MG63 (cell line): ENCODE data around the gene GOT1. TPM values are rescaled to one million over a fixed set of nuclear protein-coding genes. Genes with fewer than 3 reads are reported as not detected.

ENCODE experiments used
- DNase-seq: peaks from one replicate; pipeline ENCODE4 v3.0.0-alpha.2; 2020
- H3K27me3 ChIP-seq: fragments of 250-450 bp; sonication (Bioruptor Pico); 2 replicates; pipeline ENCODE4 v1.5.1; 2020; ENCODE audit warnings: mild to moderate bottlenecking, moderate library complexity
- H3K36me3 ChIP-seq: fragments of 250-450 bp; sonication (Bioruptor Pico); 2 replicates; pipeline ENCODE4 v1.5.1; 2020; ENCODE audit warnings: mild to moderate bottlenecking, moderate library complexity
- H3K4me3 ChIP-seq: fragments of 250-450 bp; sonication (Bioruptor Pico); 2 replicates; pipeline ENCODE4 v1.5.1; 2020; ENCODE audit warnings: mild to moderate bottlenecking, moderate library complexity
- H3K9me3 ChIP-seq: fragments of 250-450 bp; sonication (Bioruptor Pico); 2 replicates; pipeline ENCODE4 v1.5.1; 2020; ENCODE audit warnings: mild to moderate bottlenecking, moderate library complexity
- total RNA-seq: library from RNA; depleted of rRNA; stranded (reverse); fragments of >200 nt; shearing (Covaris generic); gene quantifications from 2 replicates; pipeline ENCODE4 v1.2.3, GENCODE V29; 2014; ENCODE audit warnings: low replicate concordance; rRNA removed

The GOT1 gene
- total RNA-seq = 8.6 and 21.8 TPM in 2 replicates

DNA sequence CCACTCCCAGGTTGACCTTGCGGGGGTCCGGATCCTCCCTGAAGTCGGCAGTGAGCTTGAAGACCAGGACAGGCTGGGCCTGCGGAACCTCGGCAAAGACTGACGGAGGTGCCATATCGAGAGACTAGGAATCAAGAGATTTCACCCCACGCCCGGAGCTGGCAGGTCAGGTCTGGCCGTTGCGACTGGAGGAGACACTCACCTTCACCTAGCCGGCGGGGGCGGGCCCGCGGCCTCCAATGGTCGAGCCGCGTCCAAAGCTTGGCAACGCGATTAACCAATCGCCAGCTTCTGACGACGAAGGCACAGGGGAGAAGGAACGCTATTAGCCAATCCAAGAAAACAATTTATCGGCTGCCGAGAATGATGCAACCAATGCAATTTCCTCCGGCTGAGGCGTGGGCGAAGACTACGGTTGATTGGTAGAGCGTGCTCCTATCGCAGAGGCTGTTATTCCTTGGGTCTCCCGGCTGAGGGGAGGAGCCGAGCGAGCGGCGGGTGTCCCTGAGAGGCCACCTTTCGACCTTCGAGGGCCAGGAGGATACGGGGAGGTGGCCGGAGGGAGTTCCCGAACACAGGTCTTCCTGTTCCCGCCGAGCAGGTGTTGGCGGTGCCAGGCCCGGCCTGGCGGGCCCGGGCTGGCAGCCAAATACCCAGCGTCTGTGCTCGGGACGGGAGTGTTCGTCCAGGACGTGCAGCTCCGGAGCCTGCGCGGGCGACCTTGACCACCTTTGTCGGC, at the start of gene GOT1:
GOT1 (minus strand) TSS at position 174 of the 739 bp plus-strand sequence; CDS start at position 115, 59 bp downstream.
- Histone ChIP-seq H3K4me3 (peak within 1 kb of the TSS; percentile 89), H3K27me3 (no peaks in the 10 kb centered on the region), H3K9me3 (no peaks in the 10 kb centered on the region), H3K36me3 (peaks cover 4% of the 10 kb centered on the region)
- peak; percentile 97 for DNase-seq

DNA sequence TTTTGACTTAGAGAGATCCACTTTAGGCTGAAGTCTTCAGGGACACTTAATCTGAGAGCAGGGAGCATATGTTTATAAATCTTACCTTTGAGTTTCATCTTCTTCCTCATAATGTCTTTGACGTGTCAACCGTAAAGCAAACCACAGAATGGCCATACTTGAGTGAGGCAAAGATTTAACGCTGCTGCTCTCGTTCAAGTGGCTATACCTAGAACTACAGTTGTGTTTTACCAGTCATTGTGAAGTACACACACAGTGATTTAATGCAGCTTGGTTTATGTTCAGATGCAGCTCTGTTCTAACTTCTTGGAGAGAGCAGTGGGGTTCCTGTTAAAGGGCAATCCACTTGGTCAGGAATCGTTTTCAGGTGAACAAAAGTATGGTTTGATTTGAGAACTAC, 39.9 kb upstream of the GOT1 start:
- no peaks in the 10 kb centered on the region for H3K36me3 ChIP-seq
- DNase-seq = no peak
- no peaks in the 10 kb centered on the region for H3K9me3 ChIP-seq
- H3K27me3 ChIP-seq = no peaks in the 10 kb centered on the region; the same call in 1 of the 2 replicates
- H3K4me3 ChIP-seq = no peak overlapping the region

DNA sequence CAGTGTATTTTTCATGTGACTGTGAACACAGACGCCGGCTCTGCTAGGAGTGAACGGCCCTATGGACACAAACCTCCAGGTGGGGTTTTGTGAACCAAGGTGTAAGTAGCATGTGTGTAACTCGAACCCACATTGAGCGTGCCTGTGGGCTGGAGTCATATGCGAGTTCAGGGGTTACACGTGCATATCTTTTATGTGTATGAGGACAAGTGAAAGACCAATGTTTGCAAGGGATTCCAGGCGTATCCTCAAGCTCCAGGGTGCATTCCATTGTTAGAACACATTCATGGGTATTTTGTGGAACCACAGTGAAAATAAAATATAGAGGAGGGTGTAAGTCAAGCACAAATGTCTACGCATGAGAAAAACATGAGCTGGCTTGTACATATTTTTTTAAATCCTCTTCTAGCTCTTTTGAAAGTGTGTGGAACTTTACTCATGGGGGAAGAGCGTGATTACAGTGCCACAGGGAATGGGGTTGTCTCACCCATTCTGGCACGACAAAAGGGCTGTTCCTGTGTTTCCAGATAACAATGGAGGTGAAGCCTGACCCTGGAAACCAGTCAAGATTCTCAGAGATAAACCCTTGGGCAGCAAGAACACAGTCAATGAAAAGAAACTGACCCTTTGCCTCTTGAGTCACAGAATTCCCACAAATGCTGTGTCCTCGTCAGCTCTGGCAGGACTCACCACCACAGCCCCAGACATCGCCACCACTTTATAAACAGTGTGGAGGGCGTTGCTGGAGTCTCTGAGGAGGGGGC, 37.0 kb upstream of the GOT1 start:
- no peak for DNase-seq
- H3K27me3 ChIP-seq = no peaks in the 10 kb centered on the region
- H3K9me3 ChIP-seq = no peaks in the 10 kb centered on the region
- H3K36me3 ChIP-seq = no peaks in the 10 kb centered on the region
- H3K4me3 ChIP-seq = no peak overlapping the region

DNA sequence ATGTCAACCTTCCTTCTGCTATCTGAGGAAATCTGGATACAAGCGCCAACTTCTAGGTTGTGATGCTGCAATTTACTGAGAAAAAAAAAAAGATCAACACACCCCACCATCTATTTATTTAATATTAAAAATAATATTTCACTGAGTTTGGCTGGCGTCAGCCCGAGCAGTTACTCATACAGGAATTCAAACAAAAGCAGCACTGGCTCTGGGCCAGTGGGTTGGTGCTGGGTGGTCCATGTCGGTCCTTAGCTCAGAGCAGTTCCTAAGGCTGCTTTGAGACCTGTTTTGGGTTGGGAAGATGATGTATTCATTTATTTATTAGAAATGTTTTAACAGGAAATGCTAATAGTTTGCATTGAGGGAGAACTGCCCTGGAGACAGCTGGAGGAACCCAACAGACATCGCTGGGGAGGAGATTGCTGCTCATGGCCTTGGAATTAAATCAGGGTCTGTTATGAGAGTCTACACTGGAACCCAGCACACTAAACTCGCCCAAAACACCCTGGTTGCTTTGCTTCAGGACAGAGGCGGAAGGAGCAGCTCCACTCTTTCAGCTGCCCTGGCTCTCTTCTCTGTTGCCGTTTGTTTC, 36.3 kb upstream of the GOT1 start:
- no peak overlapping the region for H3K4me3 ChIP-seq
- no peaks in the 10 kb centered on the region for H3K27me3 ChIP-seq
- DNase-seq = no peak
- H3K9me3 ChIP-seq = no peaks in the 10 kb centered on the region
- no peaks in the 10 kb centered on the region for H3K36me3 ChIP-seq

DNA sequence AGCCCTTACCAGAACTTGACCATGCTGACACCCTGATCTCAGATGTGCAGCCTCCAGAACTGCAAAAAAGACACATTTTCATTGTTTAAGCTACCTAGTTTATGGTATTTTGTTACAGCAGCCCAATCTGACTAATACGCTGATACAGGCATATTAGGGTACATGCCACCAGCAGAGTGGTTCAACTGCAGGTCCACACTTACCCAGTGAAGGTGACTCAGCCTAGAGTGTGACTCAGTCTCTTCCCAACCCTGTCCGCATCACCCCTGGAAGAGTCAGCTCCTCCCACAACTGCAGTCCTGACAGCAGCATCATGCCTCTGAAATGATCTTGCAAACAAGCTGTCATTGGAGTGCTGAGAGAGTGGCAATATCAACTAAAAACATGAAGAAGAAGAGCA, 30.8 kb upstream of the GOT1 start:
- peak; percentile 49 for DNase-seq
- no peaks in the 10 kb centered on the region for H3K27me3 ChIP-seq
- H3K9me3 ChIP-seq = no peaks in the 10 kb centered on the region
- H3K36me3 ChIP-seq = no peaks in the 10 kb centered on the region
- H3K4me3 ChIP-seq = no peak overlapping the region

DNA sequence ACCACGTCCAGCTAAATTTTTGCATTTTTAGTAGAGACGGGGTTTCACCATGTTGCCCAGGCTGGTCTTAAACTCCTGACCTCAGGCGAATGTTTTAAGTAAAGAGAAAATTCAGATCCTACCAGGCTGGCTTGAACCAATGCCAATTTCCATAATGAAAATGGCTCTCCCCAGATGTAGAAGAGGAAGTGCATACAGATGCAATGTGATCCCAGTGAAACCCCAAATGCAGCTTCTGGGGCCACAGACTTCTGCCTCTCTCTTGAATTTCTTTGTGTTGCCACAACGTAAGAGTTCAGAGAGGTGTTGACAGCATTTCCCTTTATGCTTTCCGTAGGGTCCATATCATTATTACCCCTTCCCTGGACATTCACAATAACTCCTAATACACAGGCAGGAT, 29.6 kb upstream of the GOT1 start:
- Histone ChIP-seq H3K9me3 (no peaks in the 10 kb centered on the region), H3K27me3 (no peaks in the 10 kb centered on the region), H3K4me3 (no peak overlapping the region), H3K36me3 (no peaks in the 10 kb centered on the region)
- DNase-seq = no peak

DNA sequence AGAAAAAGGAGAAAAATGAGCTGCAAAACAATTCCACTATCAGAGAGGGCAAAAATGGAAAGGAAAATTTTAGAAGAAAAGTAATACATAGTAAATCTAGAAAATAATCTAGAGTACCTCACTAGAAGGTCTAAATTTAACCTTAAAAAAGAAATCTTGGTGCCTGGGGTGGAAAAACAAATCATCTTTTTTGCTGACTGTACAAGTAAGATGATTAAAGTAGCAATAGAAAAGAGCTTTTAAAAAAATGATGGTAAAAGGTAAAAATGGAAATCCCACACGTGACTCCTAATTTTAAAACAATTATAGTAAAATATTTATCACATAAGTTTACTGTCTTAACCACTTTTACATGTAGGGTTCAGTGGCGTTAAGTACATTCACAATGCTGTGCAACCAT, 28.8 kb upstream of the GOT1 start:
- no peak overlapping the region for H3K4me3 ChIP-seq
- H3K9me3 ChIP-seq = no peaks in the 10 kb centered on the region
- H3K36me3 ChIP-seq = no peaks in the 10 kb centered on the region
- no peaks in the 10 kb centered on the region for H3K27me3 ChIP-seq
- DNase-seq = no peak

DNA sequence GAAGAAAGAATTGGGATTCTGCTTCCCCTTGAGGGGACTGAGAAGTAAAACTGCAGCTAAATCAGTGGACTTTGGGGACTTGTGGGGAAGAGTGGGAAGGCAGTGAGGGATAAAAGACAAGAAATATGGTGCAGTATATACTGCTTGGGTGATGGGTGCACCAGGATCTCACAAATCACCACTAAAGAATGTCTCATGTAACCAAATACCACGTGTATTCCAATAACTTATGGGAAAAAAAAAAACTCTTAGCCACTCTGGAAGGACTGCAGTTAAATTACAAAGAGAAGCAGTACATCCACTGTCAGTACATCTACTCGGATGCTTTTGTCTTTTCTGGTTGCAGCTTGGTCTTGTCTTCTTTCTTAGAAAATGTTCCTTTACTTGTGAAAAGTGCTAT, 27.4 kb upstream of the GOT1 start:
- Histone ChIP-seq H3K36me3 (no peaks in the 10 kb centered on the region), H3K27me3 (no peaks in the 10 kb centered on the region), H3K9me3 (no peaks in the 10 kb centered on the region), H3K4me3 (no peak overlapping the region)
- DNase-seq = no peak

DNA sequence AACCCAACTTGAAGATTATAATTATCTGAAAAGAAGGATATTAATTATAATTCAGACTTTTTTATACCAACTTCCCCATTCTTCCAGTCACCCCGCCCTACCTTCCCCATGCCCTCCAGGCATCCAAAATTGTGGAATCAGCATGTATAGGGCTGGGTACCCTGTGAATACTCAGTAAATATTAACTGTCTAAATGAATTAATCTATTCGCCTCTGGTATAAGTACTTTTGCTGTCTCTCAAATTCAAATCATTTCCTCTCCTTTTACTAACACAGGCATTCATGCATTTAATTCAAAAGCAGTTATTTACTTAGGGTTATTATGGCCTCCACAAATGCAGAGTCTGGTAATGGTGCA, 26.5 kb upstream of the GOT1 start:
- Histone ChIP-seq H3K27me3 (no peaks in the 10 kb centered on the region; the same call in 1 of the 2 replicates), H3K9me3 (no peaks in the 10 kb centered on the region), H3K4me3 (no peak overlapping the region), H3K36me3 (no peaks in the 10 kb centered on the region)
- DNase-seq = no peak

DNA sequence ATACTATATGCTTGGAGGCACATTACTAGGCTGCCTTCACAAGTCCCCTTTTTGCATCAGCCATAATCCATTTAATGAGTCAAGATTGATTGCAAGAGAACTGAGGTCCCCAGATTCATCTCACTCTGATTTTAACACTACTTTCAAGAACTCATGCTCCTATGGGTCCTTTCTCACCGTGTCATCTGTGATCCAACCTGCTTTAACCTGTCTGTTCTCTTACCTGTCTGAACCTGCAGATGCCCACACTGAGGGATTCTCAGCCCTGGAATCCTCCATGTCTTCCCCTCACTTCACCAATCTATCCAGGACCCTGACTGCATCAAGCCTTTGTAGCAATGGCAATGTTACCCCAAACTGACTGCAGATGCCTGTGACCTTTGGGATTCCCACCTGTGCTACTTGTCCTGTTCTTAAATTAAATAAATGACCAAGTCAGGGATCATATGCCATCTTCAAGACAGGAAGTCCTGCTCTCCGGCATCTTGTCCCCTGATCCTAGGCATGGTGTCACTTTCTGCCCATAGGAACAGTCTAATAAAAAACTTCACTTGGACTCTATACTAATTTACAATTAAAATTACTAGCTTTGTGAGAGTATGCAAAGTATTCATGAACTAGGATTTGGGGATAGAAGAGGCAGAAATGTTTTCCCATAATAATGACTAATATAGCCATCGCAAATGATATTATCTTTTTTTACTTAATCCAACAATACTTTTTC, 25.9 kb upstream of the GOT1 start:
- H3K27me3 ChIP-seq = no peaks in the 10 kb centered on the region; the same call in 1 of the 2 replicates
- no peak for DNase-seq
- no peak overlapping the region for H3K4me3 ChIP-seq

DNA sequence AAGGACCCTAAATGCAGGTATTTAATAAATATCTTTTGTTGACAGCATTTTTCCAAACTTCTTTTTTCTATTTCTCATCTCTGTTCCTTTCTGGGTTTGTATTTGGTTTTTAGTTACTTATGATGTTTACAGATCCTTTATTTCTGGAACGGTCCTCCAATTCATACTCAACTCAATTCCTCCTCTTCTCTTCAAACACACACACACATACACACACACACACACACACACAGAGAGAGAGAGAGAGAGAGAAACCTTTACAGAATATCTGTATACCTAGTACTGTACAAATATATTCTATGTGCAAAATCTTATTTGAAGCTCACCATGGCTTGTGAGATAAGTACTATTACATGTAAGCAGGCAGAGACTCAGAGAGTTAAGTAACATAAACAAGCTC, 21.6 kb upstream of the GOT1 start:
- Histone ChIP-seq H3K36me3 (no peaks in the 10 kb centered on the region), H3K9me3 (no peaks in the 10 kb centered on the region), H3K27me3 (peaks cover 8% of the 10 kb centered on the region), H3K4me3 (no peak overlapping the region)
- no peak for DNase-seq

More for the DNA sequence above, 25.9 kb upstream of the GOT1 start:
- Histone ChIP-seq H3K36me3 (no peaks in the 10 kb centered on the region), H3K9me3 (no peaks in the 10 kb centered on the region)

DNA sequence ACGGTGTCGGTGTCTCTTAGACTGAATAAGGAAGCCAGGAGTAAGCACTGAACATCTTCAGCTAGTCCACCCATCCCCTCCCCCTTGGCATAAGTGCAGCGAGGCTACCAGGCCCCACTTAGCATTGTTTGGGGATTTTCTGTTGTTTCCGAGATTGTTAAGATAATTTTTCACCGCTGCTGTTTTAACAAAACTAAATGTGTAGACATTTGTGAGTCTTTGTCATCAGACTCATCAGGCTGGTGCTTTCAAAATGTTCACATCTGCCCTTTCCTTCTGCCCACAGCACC, 21.0 kb upstream of the GOT1 start:
- Histone ChIP-seq H3K4me3 (no peak overlapping the region), H3K27me3 (peaks cover 8% of the 10 kb centered on the region), H3K9me3 (no peaks in the 10 kb centered on the region), H3K36me3 (no peaks in the 10 kb centered on the region)
- no peak for DNase-seq

DNA sequence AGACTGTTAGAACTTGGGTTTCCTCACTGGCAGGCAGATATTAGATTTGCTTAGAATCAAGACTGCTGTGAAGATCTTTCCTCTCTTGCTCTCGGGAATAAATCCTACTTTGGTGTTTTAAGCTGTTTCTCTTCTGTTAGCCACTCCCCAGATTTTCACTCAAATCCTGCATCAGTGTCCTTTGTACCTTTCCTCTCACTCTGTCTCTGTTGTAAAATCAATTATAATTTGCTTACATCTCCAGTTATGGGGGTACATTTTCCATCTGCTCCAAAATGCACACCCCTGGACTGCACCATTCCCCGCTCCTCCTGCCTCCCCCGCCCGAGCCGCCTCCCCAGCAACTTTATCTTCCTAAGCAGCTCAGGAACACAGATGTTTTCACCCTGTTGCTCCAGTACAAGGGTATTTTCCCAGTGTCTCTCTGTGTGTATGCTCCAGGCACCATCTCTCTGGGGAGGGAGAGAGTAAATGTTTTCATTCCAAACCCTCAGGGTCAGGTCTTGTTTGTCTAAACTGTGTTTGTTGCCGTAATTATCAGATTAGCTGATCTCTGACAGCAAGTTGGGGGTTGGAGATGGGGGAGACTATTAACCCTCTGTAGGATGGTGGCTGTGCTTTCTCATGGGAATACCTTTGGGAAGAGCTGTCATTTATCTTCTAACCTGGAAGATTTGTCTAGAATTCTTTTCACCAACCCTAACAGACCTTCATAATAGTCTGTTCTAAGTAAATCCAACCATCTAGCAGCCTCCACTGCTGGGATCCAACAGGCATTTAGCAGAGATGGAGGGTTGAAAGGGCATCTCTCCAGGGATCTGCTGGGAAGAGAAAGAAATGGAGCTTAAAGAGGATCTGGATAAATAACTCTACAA, 20.4 kb upstream of the GOT1 start:
- peaks cover 8% of the 10 kb centered on the region for H3K27me3 ChIP-seq
- H3K4me3 ChIP-seq = no peak overlapping the region
- H3K36me3 ChIP-seq = no peaks in the 10 kb centered on the region
- no peaks in the 10 kb centered on the region for H3K9me3 ChIP-seq
- no peak for DNase-seq

DNA sequence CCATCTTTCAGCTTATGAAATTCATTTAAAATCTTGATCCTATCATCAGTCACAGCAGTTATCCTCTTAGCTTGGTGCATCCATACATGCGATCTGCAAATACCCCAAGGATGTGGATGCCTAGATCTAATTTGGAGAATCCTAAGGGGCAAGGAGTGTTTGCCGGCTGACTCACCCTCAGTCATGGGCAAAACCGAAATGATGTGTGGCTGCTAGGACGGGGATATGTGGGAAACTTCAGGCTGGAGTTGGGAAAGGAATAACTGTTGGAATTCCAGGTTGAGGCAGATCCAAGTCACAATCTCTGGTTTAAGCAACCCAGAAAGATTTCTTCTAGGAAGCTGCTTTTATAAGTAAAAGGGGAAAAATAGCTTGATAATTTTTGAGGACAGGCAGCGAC, 19.7 kb upstream of the GOT1 start:
- H3K36me3 ChIP-seq = no peaks in the 10 kb centered on the region
- no peaks in the 10 kb centered on the region for H3K9me3 ChIP-seq
- no peak overlapping the region for H3K4me3 ChIP-seq
- no peak for DNase-seq
- H3K27me3 ChIP-seq = peaks cover 8% of the 10 kb centered on the region

DNA sequence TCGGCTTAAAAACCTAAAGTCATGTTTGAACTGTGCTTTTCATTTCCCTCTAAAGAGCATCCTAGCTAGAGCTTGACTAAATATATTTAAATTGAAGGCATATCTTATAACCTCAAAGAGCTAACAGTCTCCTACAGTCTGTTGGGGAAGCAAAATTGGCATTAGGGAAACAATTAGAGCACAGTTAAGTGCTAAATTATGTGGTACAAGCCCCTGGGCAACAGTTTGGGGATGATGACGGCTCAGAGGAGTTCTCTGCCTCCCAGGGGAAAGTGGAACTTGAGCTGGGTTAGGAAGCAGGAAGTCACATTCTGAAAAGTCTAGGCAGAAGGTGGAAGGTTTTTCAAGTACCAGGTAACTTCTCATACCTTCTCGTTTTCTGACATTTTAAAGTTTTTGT, 18.6 kb upstream of the GOT1 start:
- H3K4me3 ChIP-seq = no peak overlapping the region
- peaks cover 8% of the 10 kb centered on the region for H3K27me3 ChIP-seq
- no peak for DNase-seq
- H3K9me3 ChIP-seq = no peaks in the 10 kb centered on the region
- H3K36me3 ChIP-seq = no peaks in the 10 kb centered on the region

DNA sequence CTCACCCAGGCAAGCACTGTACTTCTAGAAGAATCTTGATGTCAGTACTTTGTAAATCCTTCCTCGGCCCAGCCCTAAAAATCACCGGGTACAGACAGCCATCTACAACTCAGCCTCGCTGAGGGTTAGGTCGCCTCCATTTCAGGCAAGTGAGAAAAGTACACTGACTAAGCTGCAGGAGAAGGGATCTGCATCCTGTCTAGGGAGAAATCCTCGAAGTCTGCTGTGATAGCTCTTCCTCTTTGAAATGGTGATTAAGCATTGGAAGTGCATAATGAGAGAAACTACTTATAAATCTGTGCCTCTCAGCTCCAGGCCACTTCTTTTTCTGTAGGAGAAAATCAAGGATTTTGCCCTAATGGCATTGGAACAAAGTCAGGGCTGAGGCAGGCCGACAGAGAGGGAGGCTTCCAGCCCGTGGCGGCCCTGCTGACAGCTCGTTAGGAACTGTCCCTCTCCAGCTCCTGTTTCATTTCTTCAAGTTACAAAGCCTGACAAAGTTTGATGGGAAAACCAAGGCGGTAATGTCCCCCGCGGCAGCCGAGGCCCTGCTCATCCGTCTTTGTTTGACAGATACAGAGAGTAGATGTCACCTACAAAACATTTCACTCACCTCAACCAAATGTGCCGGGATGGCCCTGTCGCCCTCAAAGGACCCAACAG, 14.1 kb upstream of the GOT1 start:
- DNase-seq = no peak
- no peaks in the 10 kb centered on the region for H3K36me3 ChIP-seq
- no peaks in the 10 kb centered on the region for H3K9me3 ChIP-seq
- H3K4me3 ChIP-seq = no peak overlapping the region
- H3K27me3 ChIP-seq = peaks cover 4% of the 10 kb centered on the region; the same call in 1 of the 2 replicates
